ENCODE results near the gene FOXO3. TPM values are rescaled to one million over a fixed set of nuclear protein-coding genes. Genes with fewer than 3 reads are reported as not detected.

FOXO3 gene
- total RNA-seq, 1 donor from 2014 or later = 9.0 TPM

- intact Hi-C loops (cut with micrococcal nuclease) = no loop called here
These were observed 171.6 kb downstream of the FOXO3 start for GRCh38 chr6:108732091-108732870.

DNA sequence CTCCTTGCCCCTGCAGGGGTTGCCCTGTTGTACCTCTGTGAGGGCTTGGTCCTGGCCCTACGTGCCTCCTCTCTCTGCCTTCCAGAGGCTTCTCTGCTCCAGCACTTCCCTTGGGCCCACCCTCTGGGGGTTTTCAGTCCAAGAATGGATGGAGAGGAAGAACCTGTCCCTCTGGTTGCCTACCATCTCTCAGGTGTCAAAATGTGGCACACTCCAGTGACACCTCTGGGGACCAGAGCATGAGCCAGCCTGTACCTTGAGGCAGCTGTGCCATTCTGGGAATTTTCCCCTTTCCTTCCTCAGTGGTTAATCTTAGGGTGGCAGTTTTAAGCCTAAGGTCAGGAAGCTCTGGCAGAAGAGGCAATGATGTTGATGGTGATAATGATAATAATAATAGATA, 172.3 kb downstream of the FOXO3 start:
- intact Hi-C loops (cut with micrococcal nuclease) = no loop called here

- intact Hi-C loops (cut with micrococcal nuclease) = no loop called here
These were observed 173.1 kb downstream of the FOXO3 start for GRCh38 chr6:108733706-108734265.

Measured in T-helper 1 cell treated with Interleukin-12 subunit alpha and Interleukin-12 subunit beta and Interleukin-4 antibody, amounts not matched to agents 30 ng/mL and 1 ng/mL, for 36 hours (primary cell).